Thymus (tissue), 11 donors: Measurements from ENCODE around the gene SCAF8. TPM values are rescaled to one million over a fixed set of nuclear protein-coding genes. Genes with fewer than 3 reads are reported as not detected.

Source experiments
- DNase-seq, 9 donors: peaks; one replicate each; pipeline ENCODE4 v3.0.0-alpha.2; 2013; ENCODE audit warnings: low spot score in 9 of 9, low read depth in 6 of 9, missing footprints in 1 of 9
- H3K27ac ChIP-seq, 2 donors: one replicate each; pipeline ENCODE4 v1.5.1; 2013; ENCODE audit warnings: control low read depth in 1 of 2, low read depth in 1 of 2, low read length in 1 of 2, mild to moderate bottlenecking in 1 of 2, moderate library complexity in 1 of 2
- H3K27me3 ChIP-seq, 2 donors: one replicate each; pipeline ENCODE4 v1.5.1; 2013; ENCODE audit warnings: low read length in 1 of 2; ENCODE audit not compliant: control insufficient read depth in 2 of 2, insufficient read depth in 1 of 2
- H3K36me3 ChIP-seq, 2 donors: one replicate each; pipeline ENCODE4 v1.5.1; 2013; ENCODE audit warnings: low read length in 1 of 2, mild to moderate bottlenecking in 1 of 2, moderate library complexity in 1 of 2; ENCODE audit not compliant: control insufficient read depth in 2 of 2, insufficient read depth in 2 of 2
- H3K4me1 ChIP-seq, 2 donors: one replicate each; pipeline ENCODE4 v1.5.1; 2013; ENCODE audit warnings: low read length in 2 of 2; ENCODE audit not compliant: control insufficient read depth in 2 of 2, insufficient read depth in 2 of 2
- H3K4me3 ChIP-seq, 2 donors: one replicate each; pipeline ENCODE4 v1.5.1; 2013; ENCODE audit warnings: low read length in 2 of 2, control low read depth in 1 of 2, mild to moderate bottlenecking in 1 of 2
- H3K9me3 ChIP-seq, 2 donors: one replicate each; pipeline ENCODE4 v1.5.1; 2013; ENCODE audit warnings: low read length in 1 of 2, mild to moderate bottlenecking in 1 of 2; ENCODE audit not compliant: control insufficient read depth in 2 of 2, insufficient read depth in 1 of 2
- WGBS: extraction: QIAGEN DNeasy Blood & Tissue Kit; methylation state at CpG from one replicate; pipeline ENCODE4 v1.1.7; 2013; 5-methylcytosine and 5-hydroxymethylcytosine counted together
- polyA plus RNA-seq: library from polyadenylated mRNA; stranded (reverse); fragments of 200-250 nt; gene quantifications from one replicate; pipeline ENCODE4 v1.2.3, GENCODE V29; 2013
- total RNA-seq: library from RNA; stranded (reverse); fragments of 120-200 nt; gene quantifications from one replicate; pipeline ENCODE4 v1.2.4, GENCODE V29; 2013
- donor health status: healthy.

SCAF8 gene
- total and polyA plus RNA-seq, 2 donors: 20.8 to 26.4 TPM

- Histone ChIP-seq H3K27ac (no peak overlapping the region), H3K9me3 (no peaks in the 10 kb centered on the region), H3K4me3 (no peak overlapping the region), H3K4me1 (no peaks in the 10 kb centered on the region), H3K27me3 (no peaks in the 10 kb centered on the region), H3K36me3 (peaks cover 0 to 10% of the 10 kb centered on the region in 2 donors)
- no peak for DNase-seq
- WGBS: 96% methylated on average over 6 of the region's 6 CpGs
These were observed 145.8 kb downstream of the SCAF8 start for GRCh38 chr6:154878871-154879491.

- Histone ChIP-seq H3K27me3 (no peaks in the 10 kb centered on the region), H3K4me3 (no peak overlapping the region), H3K9me3 (no peaks in the 10 kb centered on the region), H3K4me1 (no peaks in the 10 kb centered on the region), H3K27ac (no peak overlapping the region), H3K36me3 (peaks cover 0 to 10% of the 10 kb centered on the region in 2 donors)
- WGBS: 98% methylated on average over 3 of the region's 3 CpGs
- no peak for DNase-seq
These were observed 148.9 kb downstream of the SCAF8 start for GRCh38 chr6:154882107-154882506.

Other genes with a start within 250 kb of the SCAF8 start
- gene CNKSR3, start 222.7 kb upstream of the SCAF8 start, total RNA-seq: 5.4 TPM
- 8.2 TPM for gene CNKSR3, start 222.7 kb upstream of the SCAF8 start, polyA plus RNA-seq